GM23248 (cell line): Measurements from ENCODE around the gene PCBP3. TPM values are rescaled to one million over a fixed set of nuclear protein-coding genes. Genes with fewer than 3 reads are reported as not detected.

Experiments
- DNase-seq: peaks from one replicate; pipeline ENCODE4 v3.0.0-alpha.2; 2015
- H2AFZ ChIP-seq: fragments of 200-600 bp; sonication (generic); 2 replicates; pipeline ENCODE4 v1.6.1; 2016; ENCODE audit warnings: antibody characterized with exemption
- H3F3A ChIP-seq: fragments of 200-600 bp; sonication (generic); 2 replicates; pipeline ENCODE4 v1.6.1; 2016; ENCODE audit warnings: mild to moderate bottlenecking, antibody characterized with exemption, mixed run types; ENCODE audit not compliant: insufficient read depth
- H3K27ac ChIP-seq: fragments of 200-600 bp; sonication (generic); 2 replicates; pipeline ENCODE4 v1.5.1; 2016; ENCODE audit warnings: mild to moderate bottlenecking
- H3K27me3 ChIP-seq: fragments of 200-600 bp; sonication (generic); replicated peaks from 2 replicates; pipeline ENCODE4 v1.6.1; 2016; ENCODE audit warnings: mild to moderate bottlenecking; ENCODE audit not compliant: insufficient read depth
- H3K36me3 ChIP-seq: fragments of 200-600 bp; sonication (generic); 2 replicates; pipeline ENCODE4 v1.6.1; 2016; ENCODE audit warnings: low read depth, mild to moderate bottlenecking
- H3K4me1 ChIP-seq: fragments of 200-600 bp; sonication (generic); 2 replicates; pipeline ENCODE4 v1.6.1; 2016; ENCODE audit warnings: mild to moderate bottlenecking; ENCODE audit not compliant: insufficient read depth
- H3K4me2 ChIP-seq: fragments of 200-600 bp; sonication (generic); one replicate; pipeline ENCODE4 v1.6.1; 2016; ENCODE audit warnings: mild to moderate bottlenecking; ENCODE audit not compliant: unreplicated experiment
- H3K4me3 ChIP-seq: fragments of 200-600 bp; sonication (generic); 2 replicates; pipeline ENCODE4 v1.5.1; 2016; ENCODE audit warnings: mild to moderate bottlenecking
- H3K79me2 ChIP-seq: fragments of 200-600 bp; sonication (generic); 2 replicates; pipeline ENCODE4 v1.6.1; 2016; ENCODE audit warnings: mild to moderate bottlenecking; ENCODE audit not compliant: insufficient read depth
- H3K9ac ChIP-seq: fragments of 200-600 bp; sonication (generic); 2 replicates; pipeline ENCODE4 v1.6.1; 2016; ENCODE audit warnings: mild to moderate bottlenecking
- H3K9me2 ChIP-seq: fragments of 200-600 bp; sonication (generic); 2 replicates; pipeline ENCODE4 v1.6.1; 2016; ENCODE audit warnings: mixed run types, mild to moderate bottlenecking, moderate library complexity; ENCODE audit not compliant: insufficient read depth
- H3K9me3 ChIP-seq: fragments of 200-600 bp; sonication (generic); one replicate; pipeline ENCODE4 v1.6.1; 2017; ENCODE audit warnings: low read depth
- H4K20me1 ChIP-seq: fragments of 200-600 bp; sonication (generic); 2 replicates; pipeline ENCODE4 v1.6.0; 2016; ENCODE audit not compliant: insufficient read depth
- EZH2 ChIP-seq: fragments of 200-600 bp; sonication (generic); IDR thresholded peaks from 2 replicates; pipeline ENCODE4 v1.6.1; 2018; ENCODE audit warnings: antibody characterized with exemption, mild to moderate bottlenecking; ENCODE audit not compliant: insufficient read depth, poor library complexity, severe bottlenecking
- EZH2phosphoT487 ChIP-seq: fragments of 200-600 bp; sonication (generic); IDR thresholded peaks from 2 replicates; pipeline ENCODE4 v1.6.1; 2018; ENCODE audit warnings: antibody characterized with exemption, moderate library complexity, mild to moderate bottlenecking, low read depth; ENCODE audit not compliant: insufficient read depth
- WGBS, 2 experiments: methylation state at CpG; one replicate each; pipeline ENCODE4 v1.1.6; 2015 to 2017; ENCODE audit warnings: low lambda C conversion rate in 2 of 2, low coverage in 1 of 2; ENCODE audit errors: missing lambda C conversion rate in 2 of 2; 5-methylcytosine and 5-hydroxymethylcytosine counted together
- in situ Hi-C: fragments of 300-500 bp; cut with MboI; formaldehyde crosslinking; loops from 2 replicates; pipeline ENCODE4 v1.15.0; 2020
- polyA plus RNA-seq: library from polyadenylated mRNA; unstranded; fragments of >200 nt; fragmentation: Nextera tagmentation; extraction: Ambion mirVana; gene quantifications from 2 replicates; pipeline ENCODE4 v1.2.1, GENCODE V29; 2016
- total RNA-seq: library from RNA; depleted of rRNA; stranded (reverse); fragments of >200 nt; shearing (Covaris generic); gene quantifications from 2 replicates; pipeline ENCODE4 v1.2.3, GENCODE V29; 2014

PCBP3 gene
- total and polyA plus RNA-seq, 2 experiments from 2014 or later = 0.32 to 1.3 TPM

GRCh38 chr21:45634511-45635183, 8.9 kb upstream of the PCBP3 start:
- no peak overlapping the region for H2AFZ ChIP-seq
- no peaks in the 10 kb centered on the region for H3K9me3 ChIP-seq
- peaks cover 12% of the 10 kb centered on the region; the same call in 1 of the 2 replicates for H3F3A ChIP-seq
- H3K4me2 ChIP-seq = no peak overlapping the region
- no peaks in the 10 kb centered on the region for H4K20me1 ChIP-seq
- H3K27me3 ChIP-seq = no peaks in the 10 kb centered on the region; the same call in 1 of the 2 replicates
- no peaks in the 10 kb centered on the region for H3K9me2 ChIP-seq
- no peaks in the 10 kb centered on the region for H3K4me1 ChIP-seq
- H3K27ac ChIP-seq = no peak overlapping the region
- DNase-seq = peak; percentile 56
- in situ Hi-C loops = no loop called here
- TF ChIP-seq EZH2 (no peak), EZH2phosphoT487 (no peak)
- 40 to 47% methylated on average over 17 to 18 of the region's 18 CpGs for WGBS, 2 experiments
- no peak overlapping the region for H3K4me3 ChIP-seq
- H3K36me3 ChIP-seq = no peaks in the 10 kb centered on the region
- no peak overlapping the region for H3K9ac ChIP-seq
- no peaks in the 10 kb centered on the region for H3K79me2 ChIP-seq

- Histone ChIP-seq H2AFZ (no peak overlapping the region), H3K36me3 (no peaks in the 10 kb centered on the region), H3K27me3 (no peaks in the 10 kb centered on the region; the same call in 1 of the 2 replicates), H3K9me2 (no peaks in the 10 kb centered on the region), H3K9ac (no peak overlapping the region), H4K20me1 (no peaks in the 10 kb centered on the region), H3K4me2 (no peak overlapping the region), H3K4me3 (no peak overlapping the region), H3K9me3 (no peaks in the 10 kb centered on the region), H3F3A (peaks cover 12% of the 10 kb centered on the region; the same call in 1 of the 2 replicates), H3K27ac (no peak overlapping the region), H3K4me1 (no peaks in the 10 kb centered on the region), H3K79me2 (no peaks in the 10 kb centered on the region)
- no peak for DNase-seq
- TF ChIP-seq EZH2phosphoT487 (no peak), EZH2 (no peak)
- WGBS, 2 experiments = 54 to 55% methylated on average over 6 to 7 of the region's 7 CpGs
- in situ Hi-C loops = no loop called here
These were observed 8.0 kb upstream of the PCBP3 start for GRCh38 chr21:45635271-45636151.

GRCh38 chr21:45636459-45636858, 7.1 kb upstream of the PCBP3 start:
- Histone ChIP-seq H3K9ac (no peak overlapping the region), H3K9me2 (no peaks in the 10 kb centered on the region), H3F3A (peaks cover 12% of the 10 kb centered on the region; the same call in 1 of the 2 replicates), H3K4me3 (no peak overlapping the region), H4K20me1 (no peaks in the 10 kb centered on the region), H2AFZ (no peak overlapping the region), H3K79me2 (no peaks in the 10 kb centered on the region), H3K4me2 (no peak overlapping the region), H3K4me1 (no peaks in the 10 kb centered on the region), H3K9me3 (no peaks in the 10 kb centered on the region), H3K27ac (no peak overlapping the region), H3K27me3 (no peaks in the 10 kb centered on the region; the same call in 1 of the 2 replicates), H3K36me3 (no peaks in the 10 kb centered on the region)
- in situ Hi-C loops = no loop called here
- WGBS, 2 experiments = 71% methylated on average over 3 of the region's 3 CpGs; no CpG with 5 or more reads in 1 of the 2 experiments
- TF ChIP-seq EZH2phosphoT487 (no peak), EZH2 (no peak)
- no peak for DNase-seq

- Histone ChIP-seq H3K4me1 (no peaks in the 10 kb centered on the region), H3K9ac (no peak overlapping the region), H3K9me2 (no peaks in the 10 kb centered on the region), H4K20me1 (no peaks in the 10 kb centered on the region), H3K79me2 (no peaks in the 10 kb centered on the region), H3K27ac (no peak overlapping the region), H3K4me2 (no peak overlapping the region), H3F3A (peaks cover 12% of the 10 kb centered on the region; the same call in 1 of the 2 replicates), H3K36me3 (no peaks in the 10 kb centered on the region), H3K27me3 (no peaks in the 10 kb centered on the region; the same call in 1 of the 2 replicates), H3K4me3 (no peak overlapping the region), H3K9me3 (no peaks in the 10 kb centered on the region), H2AFZ (no peak overlapping the region)
- in situ Hi-C loops = no loop called here
- DNase-seq = peak; percentile 31
- WGBS, 2 experiments = 38 to 52% methylated on average over 21 to 23 of the region's 33 CpGs
- TF ChIP-seq EZH2phosphoT487 = no peak
- TF ChIP-seq EZH2 = no peak
These were observed 6.4 kb upstream of the PCBP3 start for GRCh38 chr21:45636951-45637646.
